ENCODE measurements around the gene ETV2.

The ETV2 gene

GRCh38 chr19:35693422-35693821 lies 51.9 kb downstream of the ETV2 start:
- TF ChIP-seq CTCF (IDR thresholded peaks at IDR 0.05; ENCODE audit: insufficient read depth, low read length, poor library complexity, severe bottlenecking): no peak
- TF ChIP-seq EZH2phosphoT487 (conservative IDR thresholded peaks at IDR 0.05; ENCODE audit: low read length): no peak
- Histone ChIP-seq H3K9me3 (ENCODE audit: insufficient read depth, low read length) (no peaks in the 10 kb centered on the region), H4K20me1 (ENCODE audit: low read depth, low read length) (no peaks in the 10 kb centered on the region), H3K9me2 (replicated peaks; ENCODE audit: insufficient read depth, low read length) (no peaks in the 10 kb centered on the region), H3K9ac (ENCODE audit: low read length) (no peak overlapping the region), H3K27ac (ENCODE audit: low read depth, low read length) (no peak overlapping the region), H3F3A (ENCODE audit: insufficient read depth) (no peaks in the 10 kb centered on the region), H3K27me3 (ENCODE audit: low read length) (no peaks in the 10 kb centered on the region), H3K4me2 (ENCODE audit: low read depth, low read length, poor library complexity, severe bottlenecking) (no peak overlapping the region), H3K4me3 (ENCODE audit: insufficient read depth, low read length, poor library complexity, severe bottlenecking) (no peak overlapping the region), H3K36me3 (ENCODE audit: low read length) (no peaks in the 10 kb centered on the region), H2AFZ (ENCODE audit: low read depth, low read length, severe bottlenecking) (no peak overlapping the region), H3K79me2 (ENCODE audit: insufficient read depth, low read length) (no peaks in the 10 kb centered on the region)

GRCh38 chr19:35693835-35694599 lies 52.5 kb downstream of the ETV2 start:
- H3K9me2 ChIP-seq (replicated peaks; ENCODE audit: insufficient read depth, low read length): no peaks in the 10 kb centered on the region
- no peak overlapping the region for H3K4me3 ChIP-seq (ENCODE audit: insufficient read depth, low read length, poor library complexity, severe bottlenecking)
- H3K27me3 ChIP-seq (ENCODE audit: low read length): no peaks in the 10 kb centered on the region
- no peaks in the 10 kb centered on the region for H4K20me1 ChIP-seq (ENCODE audit: low read depth, low read length)
- no peaks in the 10 kb centered on the region for H3K36me3 ChIP-seq (ENCODE audit: low read length)
- H3F3A ChIP-seq (ENCODE audit: insufficient read depth): no peaks in the 10 kb centered on the region
- no peak for TF ChIP-seq EZH2phosphoT487 (conservative IDR thresholded peaks at IDR 0.05; ENCODE audit: low read length)
- peak; percentile 95 for TF ChIP-seq CTCF (IDR thresholded peaks at IDR 0.05; ENCODE audit: insufficient read depth, low read length, poor library complexity, severe bottlenecking)
- H3K4me2 ChIP-seq (ENCODE audit: low read depth, low read length, poor library complexity, severe bottlenecking): no peak overlapping the region
- no peak overlapping the region for H3K27ac ChIP-seq (ENCODE audit: low read depth, low read length)
- no peak overlapping the region for H2AFZ ChIP-seq (ENCODE audit: low read depth, low read length, severe bottlenecking)
- H3K9me3 ChIP-seq (ENCODE audit: insufficient read depth, low read length): no peaks in the 10 kb centered on the region
- H3K79me2 ChIP-seq (ENCODE audit: insufficient read depth, low read length): no peaks in the 10 kb centered on the region
- H3K9ac ChIP-seq (ENCODE audit: low read length): no peak overlapping the region
